HepG2 (cell line): Measurements from ENCODE around the gene PLEKHH3. TPM values are rescaled to one million over a fixed set of nuclear protein-coding genes. Genes with fewer than 3 reads are reported as not detected.

Experiments
- ARHGAP35 ChIP-seq: sonication (generic); formaldehyde crosslinking; IDR thresholded peaks from 2 replicates; pipeline ENCODE4 v1.9.0; 2022; ENCODE audit warnings: mild to moderate bottlenecking, inconsistent platforms, moderate library complexity, missing genetic modification reagents, borderline replicate concordance
- CBFB ChIP-seq: sonication (generic); formaldehyde crosslinking; IDR thresholded peaks from 2 replicates; pipeline ENCODE4 v1.4.0; 2020; ENCODE audit warnings: missing genetic modification reagents
- CEBPB ChIP-seq: IDR thresholded peaks from 2 replicates; pipeline ENCODE4 v1.6.1; 2011; ENCODE audit warnings: low read depth, low read length, improper control_type of control experiment, borderline replicate concordance
- FOXP4 ChIP-seq: sonication (generic); formaldehyde crosslinking; IDR thresholded peaks from 2 replicates; pipeline ENCODE4 v1.4.0; 2020; ENCODE audit warnings: missing genetic modification reagents
- HOXA3 ChIP-seq: sonication (generic); formaldehyde crosslinking; IDR thresholded peaks from 2 replicates; pipeline ENCODE4 v1.5.0; 2020; ENCODE audit warnings: missing genetic modification reagents
- IKZF5 ChIP-seq: IDR thresholded peaks from 2 replicates; pipeline ENCODE4 v1.6.1; 2018; ENCODE audit warnings: missing genetic modification reagents, mild to moderate bottlenecking, missing compliant biosample characterization
- NCOA2 ChIP-seq: sonication (generic); formaldehyde crosslinking; IDR thresholded peaks from 2 replicates; pipeline ENCODE4 v1.8.0; 2022; ENCODE audit warnings: inconsistent platforms
- NFATC3 ChIP-seq: sonication (generic); formaldehyde crosslinking; IDR thresholded peaks from 2 replicates; pipeline ENCODE4 v1.5.1; 2020; ENCODE audit warnings: mild to moderate bottlenecking, missing genetic modification reagents
- ZHX1 ChIP-seq: sonication (generic); formaldehyde crosslinking; IDR thresholded peaks from 2 replicates; pipeline ENCODE4 v1.8.1; 2022; ENCODE audit warnings: low read depth, mild to moderate bottlenecking, missing genetic modification reagents
- ZNF331 ChIP-seq: sonication (generic); formaldehyde crosslinking; IDR thresholded peaks from 2 replicates; pipeline ENCODE4 v1.4.0; 2020; ENCODE audit warnings: missing genetic modification reagents
- ZNF574 ChIP-seq: sonication (generic); formaldehyde crosslinking; IDR thresholded peaks from 2 replicates; pipeline ENCODE4 v1.4.0; 2020; ENCODE audit warnings: missing genetic modification reagents
- ZNF768 ChIP-seq: sonication (generic); formaldehyde crosslinking; IDR thresholded peaks from 2 replicates; pipeline ENCODE4 v1.4.0; 2020; ENCODE audit warnings: missing genetic modification reagents
- ZNF773 ChIP-seq: sonication (generic); formaldehyde crosslinking; IDR thresholded peaks from 2 replicates; pipeline ENCODE4 v1.4.0; 2020; ENCODE audit warnings: missing genetic modification reagents, borderline replicate concordance
- ZNF777 ChIP-seq: sonication (generic); formaldehyde crosslinking; IDR thresholded peaks from 2 replicates; pipeline ENCODE4 v1.4.0; 2020; ENCODE audit warnings: missing genetic modification reagents
- ZSCAN25 ChIP-seq: sonication (generic); formaldehyde crosslinking; IDR thresholded peaks from 2 replicates; pipeline ENCODE4 v1.8.0; 2022; ENCODE audit warnings: mild to moderate bottlenecking, missing genetic modification reagents
- polyA plus RNA-seq, 8 experiments: library from polyadenylated mRNA; depleted of rRNA in 3 of 8; stranded (reverse) in 7 of 8; unstranded in 1 of 8; fragments of >200 nt; fragmentation: Illumina TruSeq in 4 of 8; extraction: Trizol in 4 of 8; gene quantifications; 2 replicates each; pipeline versions ENCODE4 v1.2.1 to v1.2.3, GENCODE V29; 2011 to 2016; ENCODE audit warnings: low read depth in 4 of 8, missing spikeins in 1 of 8, mixed read lengths in 1 of 8; ENCODE audit not compliant: insufficient read depth in 1 of 8
- total RNA-seq, 5 experiments: library from RNA; depleted of rRNA; stranded (reverse); fragments of >200 nt; fragmentation: Illumina TruSeq; extraction: Trizol; gene quantifications; 2 replicates each; pipeline ENCODE4 v1.2.3, GENCODE V29; 2016; ENCODE audit warnings: low read depth in 1 of 5
- TF ChIP-seq, protein P1 (sequence below): sonication (generic); formaldehyde crosslinking; IDR thresholded peaks from 2 replicates; pipeline ENCODE4 v1.4.0; 2020; ENCODE audit warnings: missing genetic modification reagents, mild to moderate bottlenecking, borderline replicate concordance

The PLEKHH3 gene
- total and polyA plus RNA-seq, 2 of the 13 experiments (the other 11 are each of a cell fraction or from before 2014, with no cell fraction given) = 6.0 to 19.9 TPM

GRCh38 chr17:42676424-42677011, at the start of gene PLEKHH3 (continued):
- TF ChIP-seq, protein P1, sequence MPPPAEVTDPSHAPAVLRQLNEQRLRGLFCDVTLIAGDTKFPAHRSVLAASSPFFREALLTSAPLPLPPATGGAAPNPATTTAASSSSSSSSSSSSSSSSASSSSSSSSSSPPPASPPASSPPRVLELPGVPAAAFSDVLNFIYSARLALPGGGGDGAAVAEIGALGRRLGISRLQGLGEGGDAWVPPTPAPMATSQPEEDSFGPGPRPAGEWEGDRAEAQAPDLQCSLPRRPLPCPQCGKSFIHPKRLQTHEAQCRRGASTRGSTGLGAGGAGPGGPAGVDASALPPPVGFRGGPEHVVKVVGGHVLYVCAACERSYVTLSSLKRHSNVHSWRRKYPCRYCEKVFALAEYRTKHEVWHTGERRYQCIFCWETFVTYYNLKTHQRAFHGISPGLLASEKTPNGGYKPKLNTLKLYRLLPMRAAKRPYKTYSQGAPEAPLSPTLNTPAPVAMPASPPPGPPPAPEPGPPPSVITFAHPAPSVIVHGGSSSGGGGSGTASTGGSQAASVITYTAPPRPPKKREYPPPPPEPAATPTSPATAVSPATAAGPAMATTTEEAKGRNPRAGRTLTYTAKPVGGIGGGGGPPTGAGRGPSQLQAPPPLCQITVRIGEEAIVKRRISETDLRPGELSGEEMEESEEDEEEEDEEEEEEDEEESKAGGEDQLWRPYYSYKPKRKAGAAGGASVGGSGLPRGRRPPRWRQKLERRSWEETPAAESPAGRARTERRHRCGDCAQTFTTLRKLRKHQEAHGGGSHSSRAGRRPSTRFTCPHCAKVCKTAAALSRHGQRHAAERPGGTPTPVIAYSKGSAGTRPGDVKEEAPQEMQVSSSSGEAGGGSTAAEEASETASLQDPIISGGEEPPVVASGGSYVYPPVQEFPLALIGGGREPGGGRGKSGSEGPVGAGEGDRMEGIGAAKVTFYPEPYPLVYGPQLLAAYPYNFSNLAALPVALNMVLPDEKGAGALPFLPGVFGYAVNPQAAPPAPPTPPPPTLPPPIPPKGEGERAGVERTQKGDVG = no peak
- peak; percentile 24; the same call in 1 of the 2 replicates for TF ChIP-seq ZSCAN25 (CRISPR knock-in tag)
- no peak for TF ChIP-seq CEBPB
- TF ChIP-seq ZHX1 (CRISPR knock-in tag) = 0 out of 2 replicates have a peak, but pooled peaks have one; percentile 38
- peak; percentile 17; the same call in 1 of the 2 replicates for TF ChIP-seq CBFB (CRISPR knock-in tag)
- peak; percentile 55; the same call in 1 of the 2 replicates for TF ChIP-seq ZNF574 (CRISPR knock-in tag)
- no peak for TF ChIP-seq IKZF5 (CRISPR knock-in tag)
- TF ChIP-seq NFATC3 = no peak
- TF ChIP-seq ZNF777 (CRISPR knock-in tag) = peak; percentile 94
- peak; percentile 10; the same call in 1 of the 2 replicates for TF ChIP-seq FOXP4 (CRISPR knock-in tag)
- 0 out of 2 replicates have a peak, but pooled peaks have one; percentile 7 for TF ChIP-seq HOXA3
- TF ChIP-seq ZNF773 (CRISPR knock-in tag) = no peak
- TF ChIP-seq ZNF768 = peak; percentile 25; the same call in 1 of the 2 replicates
- no peak for TF ChIP-seq ZNF331 (CRISPR knock-in tag)
- no peak; the same call in 1 of the 2 replicates for TF ChIP-seq NCOA2 (CRISPR knock-in tag)
- TF ChIP-seq ARHGAP35 (CRISPR knock-in tag) = 0 out of 2 replicates have a peak, but pooled peaks have one; percentile 77
